ENCODE results near the gene ABI3BP.

DNA sequence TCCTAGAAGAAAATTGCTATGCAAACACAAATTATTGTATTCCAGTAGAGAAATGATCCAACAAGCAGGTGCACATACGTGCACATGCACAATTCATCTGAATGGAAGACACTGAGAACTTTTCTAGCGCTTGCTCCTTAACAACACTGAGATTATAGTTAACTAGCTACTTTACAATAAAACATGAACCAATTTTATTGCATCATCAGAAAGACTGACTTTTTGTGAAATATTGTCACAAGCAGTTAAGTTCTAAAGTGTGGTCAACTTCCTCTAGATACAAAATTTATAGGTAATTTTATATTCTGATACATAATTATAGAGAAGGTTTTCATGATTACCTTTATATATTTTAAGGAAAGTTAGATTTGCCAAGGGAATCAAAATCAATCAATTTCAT lies 135.4 kb downstream of the ABI3BP start:
- TF ChIP-seq, protein P1, sequence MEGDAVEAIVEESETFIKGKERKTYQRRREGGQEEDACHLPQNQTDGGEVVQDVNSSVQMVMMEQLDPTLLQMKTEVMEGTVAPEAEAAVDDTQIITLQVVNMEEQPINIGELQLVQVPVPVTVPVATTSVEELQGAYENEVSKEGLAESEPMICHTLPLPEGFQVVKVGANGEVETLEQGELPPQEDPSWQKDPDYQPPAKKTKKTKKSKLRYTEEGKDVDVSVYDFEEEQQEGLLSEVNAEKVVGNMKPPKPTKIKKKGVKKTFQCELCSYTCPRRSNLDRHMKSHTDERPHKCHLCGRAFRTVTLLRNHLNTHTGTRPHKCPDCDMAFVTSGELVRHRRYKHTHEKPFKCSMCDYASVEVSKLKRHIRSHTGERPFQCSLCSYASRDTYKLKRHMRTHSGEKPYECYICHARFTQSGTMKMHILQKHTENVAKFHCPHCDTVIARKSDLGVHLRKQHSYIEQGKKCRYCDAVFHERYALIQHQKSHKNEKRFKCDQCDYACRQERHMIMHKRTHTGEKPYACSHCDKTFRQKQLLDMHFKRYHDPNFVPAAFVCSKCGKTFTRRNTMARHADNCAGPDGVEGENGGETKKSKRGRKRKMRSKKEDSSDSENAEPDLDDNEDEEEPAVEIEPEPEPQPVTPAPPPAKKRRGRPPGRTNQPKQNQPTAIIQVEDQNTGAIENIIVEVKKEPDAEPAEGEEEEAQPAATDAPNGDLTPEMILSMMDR (IDR thresholded peaks at IDR 0.05; ENCODE audit: low read length) = no peak
- TF ChIP-seq EZH2phosphoT487 (IDR thresholded peaks at IDR 0.05; ENCODE audit: low read length) = no peak
- TF ChIP-seq EZH2 (optimal IDR thresholded peaks at IDR 0.05; ENCODE audit: low read depth, low read length) = no peak

All from MM.1S (cell line).